ENCODE measurements around the gene DSCAML1.

DNA sequence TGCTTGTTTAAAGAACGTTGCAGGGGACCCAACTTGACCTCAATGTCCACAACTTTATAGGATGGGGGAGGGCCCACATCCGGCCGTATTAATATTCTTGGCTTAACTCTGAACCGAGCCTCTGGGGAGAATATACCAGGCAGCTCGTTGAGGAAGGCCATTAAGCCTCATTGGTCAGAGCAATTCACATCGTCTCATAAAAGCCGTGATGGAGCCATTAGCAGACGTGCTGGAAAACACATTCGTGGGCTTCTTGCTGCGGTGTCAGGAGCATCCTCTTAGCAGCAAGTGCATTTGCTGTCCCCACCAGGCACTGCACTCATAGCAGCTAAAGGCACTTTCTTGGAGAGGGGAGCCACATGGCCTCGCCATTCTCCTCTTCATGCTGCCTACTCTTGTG is 14.9 kb downstream of the DSCAML1 start:
- TF ChIP-seq, protein P1, sequence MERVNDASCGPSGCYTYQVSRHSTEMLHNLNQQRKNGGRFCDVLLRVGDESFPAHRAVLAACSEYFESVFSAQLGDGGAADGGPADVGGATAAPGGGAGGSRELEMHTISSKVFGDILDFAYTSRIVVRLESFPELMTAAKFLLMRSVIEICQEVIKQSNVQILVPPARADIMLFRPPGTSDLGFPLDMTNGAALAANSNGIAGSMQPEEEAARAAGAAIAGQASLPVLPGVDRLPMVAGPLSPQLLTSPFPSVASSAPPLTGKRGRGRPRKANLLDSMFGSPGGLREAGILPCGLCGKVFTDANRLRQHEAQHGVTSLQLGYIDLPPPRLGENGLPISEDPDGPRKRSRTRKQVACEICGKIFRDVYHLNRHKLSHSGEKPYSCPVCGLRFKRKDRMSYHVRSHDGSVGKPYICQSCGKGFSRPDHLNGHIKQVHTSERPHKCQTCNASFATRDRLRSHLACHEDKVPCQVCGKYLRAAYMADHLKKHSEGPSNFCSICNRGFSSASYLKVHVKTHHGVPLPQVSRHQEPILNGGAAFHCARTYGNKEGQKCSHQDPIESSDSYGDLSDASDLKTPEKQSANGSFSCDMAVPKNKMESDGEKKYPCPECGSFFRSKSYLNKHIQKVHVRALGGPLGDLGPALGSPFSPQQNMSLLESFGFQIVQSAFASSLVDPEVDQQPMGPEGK (CRISPR knock-in tag; IDR thresholded peaks at IDR 0.05; ENCODE audit: borderline replicate concordance): no peak
- TF ChIP-seq, protein P2, sequence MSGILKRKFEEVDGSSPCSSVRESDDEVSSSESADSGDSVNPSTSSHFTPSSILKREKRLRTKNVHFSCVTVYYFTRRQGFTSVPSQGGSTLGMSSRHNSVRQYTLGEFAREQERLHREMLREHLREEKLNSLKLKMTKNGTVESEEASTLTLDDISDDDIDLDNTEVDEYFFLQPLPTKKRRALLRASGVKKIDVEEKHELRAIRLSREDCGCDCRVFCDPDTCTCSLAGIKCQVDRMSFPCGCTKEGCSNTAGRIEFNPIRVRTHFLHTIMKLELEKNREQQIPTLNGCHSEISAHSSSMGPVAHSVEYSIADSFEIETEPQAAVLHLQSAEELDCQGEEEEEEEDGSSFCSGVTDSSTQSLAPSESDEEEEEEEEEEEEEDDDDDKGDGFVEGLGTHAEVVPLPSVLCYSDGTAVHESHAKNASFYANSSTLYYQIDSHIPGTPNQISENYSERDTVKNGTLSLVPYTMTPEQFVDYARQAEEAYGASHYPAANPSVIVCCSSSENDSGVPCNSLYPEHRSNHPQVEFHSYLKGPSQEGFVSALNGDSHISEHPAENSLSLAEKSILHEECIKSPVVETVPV (CRISPR knock-in tag; IDR thresholded peaks at IDR 0.05): no peak
- TF ChIP-seq TCF4 (CRISPR knock-in tag; IDR thresholded peaks at IDR 0.05; ENCODE audit: borderline replicate concordance): no peak
- TF ChIP-seq GLIS3 (CRISPR knock-in tag; IDR thresholded peaks at IDR 0.05): no peak
- TF ChIP-seq CSDC2 (CRISPR knock-in tag; IDR thresholded peaks at IDR 0.05): no peak
- no peak for TF ChIP-seq ARNTL (CRISPR knock-in tag; IDR thresholded peaks at IDR 0.05; ENCODE audit: borderline replicate concordance, low read depth)
- TF ChIP-seq ZFP30 (CRISPR knock-in tag; IDR thresholded peaks at IDR 0.05): no peak
- TF ChIP-seq ZNF70 (CRISPR knock-in tag; IDR thresholded peaks at IDR 0.05): no peak
- TF ChIP-seq ESRRG (CRISPR knock-in tag; IDR thresholded peaks at IDR 0.05): no peak

Data from SK-N-SH treated with all-trans-retinoic acid at 6 μM for 48 hours (cell line).